GM23248 (cell line): ENCODE measurements around the gene CCNY.

Source experiments
- EZH2 ChIP-seq: fragments of 200-600 bp; sonication (generic); IDR thresholded peaks from 2 replicates; pipeline ENCODE4 v1.6.1; 2018; ENCODE audit warnings: antibody characterized with exemption, mild to moderate bottlenecking; ENCODE audit not compliant: insufficient read depth, poor library complexity, severe bottlenecking
- EZH2phosphoT487 ChIP-seq: fragments of 200-600 bp; sonication (generic); IDR thresholded peaks from 2 replicates; pipeline ENCODE4 v1.6.1; 2018; ENCODE audit warnings: antibody characterized with exemption, moderate library complexity, mild to moderate bottlenecking, low read depth; ENCODE audit not compliant: insufficient read depth

DNA sequence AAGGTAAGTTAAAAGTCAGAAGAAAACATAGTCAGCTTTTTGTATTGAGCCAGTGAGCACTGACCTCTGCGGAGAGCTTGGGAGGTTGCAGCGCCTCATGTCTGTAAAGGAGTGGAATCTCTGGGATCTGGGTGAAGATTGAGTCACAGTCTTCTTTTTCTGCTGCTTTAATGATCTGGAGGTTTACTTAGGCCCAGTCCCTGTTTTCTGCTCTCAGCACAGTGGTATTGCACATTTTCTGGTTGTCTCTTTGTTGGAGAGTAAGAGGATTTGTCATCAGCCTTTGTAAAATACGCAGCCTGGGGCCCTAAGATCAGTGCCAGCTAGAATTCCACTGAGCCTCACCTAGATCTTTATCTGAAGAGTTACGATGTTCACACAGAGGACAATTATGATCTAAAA is 210.5 kb downstream of the CCNY start:
- TF ChIP-seq EZH2 (no peak), EZH2phosphoT487 (no peak)
